ENCODE data around the gene OGDH.

DNA sequence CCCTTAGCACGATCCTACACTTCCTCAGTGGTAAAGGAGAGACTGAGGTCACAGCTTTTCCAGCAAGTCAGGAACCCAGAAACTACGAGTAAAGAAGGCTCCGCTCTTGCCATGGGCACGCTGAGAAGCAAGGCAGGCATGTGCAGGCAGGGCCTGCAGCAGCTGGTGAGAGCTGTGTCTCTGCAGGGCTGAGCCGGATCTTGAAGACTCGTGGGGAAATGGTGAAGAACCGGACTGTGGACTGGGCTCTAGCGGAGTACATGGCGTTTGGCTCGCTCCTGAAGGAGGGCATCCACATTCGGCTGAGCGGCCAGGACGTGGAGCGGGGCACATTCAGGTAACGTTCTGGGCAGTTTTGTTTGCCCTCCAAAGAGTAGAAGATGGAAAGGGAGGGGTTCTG lies 90.3 kb downstream of the OGDH start:
- no peak for TF ChIP-seq EZH2 (IDR thresholded peaks at IDR 0.05; ENCODE audit: insufficient read depth, low read length)
- TF ChIP-seq, protein P1, sequence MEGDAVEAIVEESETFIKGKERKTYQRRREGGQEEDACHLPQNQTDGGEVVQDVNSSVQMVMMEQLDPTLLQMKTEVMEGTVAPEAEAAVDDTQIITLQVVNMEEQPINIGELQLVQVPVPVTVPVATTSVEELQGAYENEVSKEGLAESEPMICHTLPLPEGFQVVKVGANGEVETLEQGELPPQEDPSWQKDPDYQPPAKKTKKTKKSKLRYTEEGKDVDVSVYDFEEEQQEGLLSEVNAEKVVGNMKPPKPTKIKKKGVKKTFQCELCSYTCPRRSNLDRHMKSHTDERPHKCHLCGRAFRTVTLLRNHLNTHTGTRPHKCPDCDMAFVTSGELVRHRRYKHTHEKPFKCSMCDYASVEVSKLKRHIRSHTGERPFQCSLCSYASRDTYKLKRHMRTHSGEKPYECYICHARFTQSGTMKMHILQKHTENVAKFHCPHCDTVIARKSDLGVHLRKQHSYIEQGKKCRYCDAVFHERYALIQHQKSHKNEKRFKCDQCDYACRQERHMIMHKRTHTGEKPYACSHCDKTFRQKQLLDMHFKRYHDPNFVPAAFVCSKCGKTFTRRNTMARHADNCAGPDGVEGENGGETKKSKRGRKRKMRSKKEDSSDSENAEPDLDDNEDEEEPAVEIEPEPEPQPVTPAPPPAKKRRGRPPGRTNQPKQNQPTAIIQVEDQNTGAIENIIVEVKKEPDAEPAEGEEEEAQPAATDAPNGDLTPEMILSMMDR (IDR thresholded peaks at IDR 0.05; ENCODE audit: insufficient read depth, low read depth, low read length), result no peak
